ENCODE data around the gene GGA1.

GRCh38 chr22:37569921-37570660 lies 38.5 kb upstream of the GGA1 start:
- TF ChIP-seq NFIC (IDR thresholded peaks at IDR 0.05) (peak; percentile 50), ZBTB7A (IDR thresholded peaks at IDR 0.05; ENCODE audit: low read depth) (no peak), CEBPB (IDR thresholded peaks at IDR 0.05) (no peak), TAF1 (IDR thresholded peaks at IDR 0.05; ENCODE audit: low read depth) (no peak)
